Placental epithelial cell (primary cell): ENCODE results near the gene ODC1. TPM values are rescaled to one million over a fixed set of nuclear protein-coding genes. Genes with fewer than 3 reads are reported as not detected.

ENCODE experiments used
- small RNA-seq: library from RNA; depleted of rRNA; stranded (forward); fragments of <200 nt; gene quantifications from one replicate; pipeline ENCODE3, GENCODE V24; 2012
- total RNA-seq: library from RNA; depleted of rRNA; stranded (reverse); fragments of >200 nt; gene quantifications from 2 replicates; pipeline ENCODE4 v1.2.3, GENCODE V29; 2012

ODC1 gene
- total RNA-seq, result 40.4 and 51.9 TPM in 2 replicates

GRCh38 chr2:10447895-10448575 is at the start of gene ODC1:
Gene ODC1, minus strand, starts transcription at chr2:10448327. Its CDS starts 3,295 bp downstream, at chr2:10445032.

Small RNAs within 50 kb of the gene (small RNA-seq; reads per million reads assigned to genes)
- gene SNORA80B, result 21.8 reads per million, percentile 97 among the genes with 10 or more reads in this experiment

Other genes starting within 250 kb of the ODC1 start
- 9.4 and 15.4 TPM in 2 replicates for gene HPCAL1, start 145.4 kb downstream of the ODC1 start, total RNA-seq
- gene NOL10, start 241.6 kb upstream of the ODC1 start, total RNA-seq, result 33.8 and 39.0 TPM in 2 replicates